Measurements from ENCODE around the gene OR10A2. TPM values are rescaled to one million over a fixed set of nuclear protein-coding genes. Genes with fewer than 3 reads are reported as not detected.
A peak's percentile ranks its signal among the peaks of the same experiment; 100 is the strongest.
"Not testable (repeated sequence)": the region's sequence is repeated elsewhere in the genome, so short reads cannot be mapped to it uniquely, and the experiment has no call there.

Gene OR10A2
- total RNA-seq (2014; rRNA removed; shearing (Covaris generic)) = not detected in 2 replicates

- no peaks in the 10 kb centered on the region for H3K4me1 ChIP-seq
- H3K27ac ChIP-seq = no peak within 1 kb of the TSS
- no peak for DNase-seq
- H3K9me3 ChIP-seq (replicated peaks) = no peaks in the 10 kb centered on the region
- H3K36me3 ChIP-seq = no peaks in the 10 kb centered on the region
- H3K27me3 ChIP-seq = no peaks in the 10 kb centered on the region
- H3K4me3 ChIP-seq = no peak within 1 kb of the TSS
These were observed at the start of gene OR10A2 for GRCh38 chr11:6862961-6863360. Gene OR10A2 (plus strand): TSS chr11:6863057. CDS start chr11:6869755, 6,698 bp downstream.

- DNase-seq = no peak
- H3K27me3 ChIP-seq = no peaks in the 10 kb centered on the region
- no peaks in the 10 kb centered on the region for H3K4me1 ChIP-seq
These were observed 49.2 kb upstream of the OR10A2 start for GRCh38 chr11:6813656-6814055.

GRCh38 chr11:6817694-6818093, 45.2 kb upstream of the OR10A2 start:
- H3K9me3 ChIP-seq (replicated peaks) = no peaks in the 10 kb centered on the region
- DNase-seq = no peak
- no peaks in the 10 kb centered on the region for H3K27me3 ChIP-seq
- H3K36me3 ChIP-seq = no peaks in the 10 kb centered on the region
- H3K4me3 ChIP-seq = no peak overlapping the region
- no peaks in the 10 kb centered on the region for H3K4me1 ChIP-seq
- no peak overlapping the region for H3K27ac ChIP-seq

More at GRCh38 chr11:6813656-6814055, 49.2 kb upstream of the OR10A2 start:
- no peak overlapping the region for H3K4me3 ChIP-seq
- no peaks in the 10 kb centered on the region for H3K9me3 ChIP-seq (replicated peaks)
- H3K36me3 ChIP-seq = no peaks in the 10 kb centered on the region
- no peak overlapping the region for H3K27ac ChIP-seq

- no peak overlapping the region for H3K27ac ChIP-seq
- H3K36me3 ChIP-seq = no peaks in the 10 kb centered on the region
- no peaks in the 10 kb centered on the region for H3K27me3 ChIP-seq
- H3K4me1 ChIP-seq = no peaks in the 10 kb centered on the region
- no peak overlapping the region for H3K4me3 ChIP-seq
- H3K9me3 ChIP-seq (replicated peaks) = no peaks in the 10 kb centered on the region
- no peak for DNase-seq
These were observed 43.9 kb upstream of the OR10A2 start for GRCh38 chr11:6818967-6819366.

- no peak overlapping the region for H3K4me3 ChIP-seq
- H3K4me1 ChIP-seq = no peaks in the 10 kb centered on the region
- no peaks in the 10 kb centered on the region for H3K36me3 ChIP-seq
- DNase-seq = no peak
- H3K27ac ChIP-seq = no peak overlapping the region
- H3K9me3 ChIP-seq (replicated peaks) = no peaks in the 10 kb centered on the region
- H3K27me3 ChIP-seq = no peaks in the 10 kb centered on the region
These were observed 38.6 kb upstream of the OR10A2 start for GRCh38 chr11:6824136-6824823.

GRCh38 chr11:6825231-6825744, 37.6 kb upstream of the OR10A2 start:
- no peak overlapping the region for H3K27ac ChIP-seq
- no peaks in the 10 kb centered on the region for H3K4me1 ChIP-seq
- H3K9me3 ChIP-seq (replicated peaks) = no peaks in the 10 kb centered on the region
- no peaks in the 10 kb centered on the region for H3K36me3 ChIP-seq
- no peak overlapping the region for H3K4me3 ChIP-seq
- H3K27me3 ChIP-seq = no peaks in the 10 kb centered on the region
- peak in 1 of 2 experiments; percentile 10 for DNase-seq

- Histone ChIP-seq H3K27me3 (no peaks in the 10 kb centered on the region), H3K4me3 (no peak overlapping the region), H3K36me3 (no peaks in the 10 kb centered on the region), H3K4me1 (no peaks in the 10 kb centered on the region), H3K9me3 (replicated peaks) (no peaks in the 10 kb centered on the region), H3K27ac (no peak overlapping the region)
- DNase-seq = no peak
These were observed 34.8 kb upstream of the OR10A2 start for GRCh38 chr11:6828103-6828502.

GRCh38 chr11:6833356-6833755, 29.5 kb upstream of the OR10A2 start:
- H3K27me3 ChIP-seq = no peaks in the 10 kb centered on the region
- H3K27ac ChIP-seq = no peak overlapping the region
- no peak overlapping the region for H3K4me3 ChIP-seq
- no peaks in the 10 kb centered on the region for H3K9me3 ChIP-seq (replicated peaks)
- no peak for DNase-seq
- H3K36me3 ChIP-seq = no peaks in the 10 kb centered on the region
- H3K4me1 ChIP-seq = no peaks in the 10 kb centered on the region

GRCh38 chr11:6834021-6834420, 28.8 kb upstream of the OR10A2 start:
- no peaks in the 10 kb centered on the region for H3K9me3 ChIP-seq (replicated peaks)
- no peaks in the 10 kb centered on the region for H3K36me3 ChIP-seq
- no peaks in the 10 kb centered on the region for H3K4me1 ChIP-seq
- no peaks in the 10 kb centered on the region for H3K27me3 ChIP-seq
- no peak for DNase-seq
- no peak overlapping the region for H3K4me3 ChIP-seq
- no peak overlapping the region for H3K27ac ChIP-seq

GRCh38 chr11:6841694-6842093, 21.2 kb upstream of the OR10A2 start:
- Histone ChIP-seq H3K4me1 (no peaks in the 10 kb centered on the region), H3K27me3 (peaks cover 7% of the 10 kb centered on the region; the same call in 1 of the 2 replicates), H3K4me3 (no peak overlapping the region), H3K27ac (no peak overlapping the region), H3K9me3 (replicated peaks) (no peaks in the 10 kb centered on the region), H3K36me3 (no peaks in the 10 kb centered on the region)
- no peak for DNase-seq

- H3K9me3 ChIP-seq (replicated peaks) = no peaks in the 10 kb centered on the region
- H3K27me3 ChIP-seq = peaks cover 7% of the 10 kb centered on the region; the same call in 1 of the 2 replicates
- DNase-seq = peak in 1 of 2 experiments; percentile 5
- no peaks in the 10 kb centered on the region for H3K4me1 ChIP-seq
- no peak overlapping the region for H3K4me3 ChIP-seq
- no peaks in the 10 kb centered on the region for H3K36me3 ChIP-seq
- no peak overlapping the region for H3K27ac ChIP-seq
These were observed 19.2 kb upstream of the OR10A2 start for GRCh38 chr11:6843670-6844069.

- H3K4me1 ChIP-seq = no peaks in the 10 kb centered on the region
- peaks cover 7% of the 10 kb centered on the region; the same call in 1 of the 2 replicates for H3K27me3 ChIP-seq
- H3K4me3 ChIP-seq = no peak overlapping the region
- H3K9me3 ChIP-seq (replicated peaks) = no peaks in the 10 kb centered on the region
- H3K36me3 ChIP-seq = no peaks in the 10 kb centered on the region
- peak; percentile 6 to 22 for DNase-seq
- H3K27ac ChIP-seq = no peak overlapping the region
These were observed 18.5 kb upstream of the OR10A2 start for GRCh38 chr11:6844356-6844755.

- DNase-seq = no peak
- H3K27ac ChIP-seq = no peak within 1 kb of the TSS
- H3K9me3 ChIP-seq (replicated peaks) = no peaks in the 10 kb centered on the region
- no peaks in the 10 kb centered on the region for H3K36me3 ChIP-seq
- no peak within 1 kb of the TSS for H3K4me3 ChIP-seq
- no peaks in the 10 kb centered on the region for H3K4me1 ChIP-seq
- H3K27me3 ChIP-seq = no peaks in the 10 kb centered on the region
These were observed 17.5 kb upstream of the OR10A2 start, which contains the start of gene OR10A5 for GRCh38 chr11:6845383-6845782. Gene OR10A5 (plus strand): TSS chr11:6845683. CDS start chr11:6845683, 0 bp downstream.

GRCh38 chr11:6850526-6850925, 12.3 kb upstream of the OR10A2 start:
- Histone ChIP-seq H3K9me3 (replicated peaks) (no peaks in the 10 kb centered on the region), H3K27me3 (no peaks in the 10 kb centered on the region), H3K4me3 (no peak overlapping the region), H3K27ac (no peak overlapping the region), H3K4me1 (no peaks in the 10 kb centered on the region), H3K36me3 (no peaks in the 10 kb centered on the region)
- no peak for DNase-seq

GRCh38 chr11:6854801-6855200, 8.1 kb upstream of the OR10A2 start:
- H3K36me3 ChIP-seq; DNase-seq; H3K4me1 ChIP-seq; H3K9me3 ChIP-seq (replicated peaks); H3K27me3 ChIP-seq; H3K27ac ChIP-seq; H3K4me3 ChIP-seq: not testable (repeated sequence)
